A549 (cell line): Measurements from ENCODE around the gene C1QTNF9. TPM values are rescaled to one million over a fixed set of nuclear protein-coding genes. Genes with fewer than 3 reads are reported as not detected.

Experiments used
- ATAC-seq, 2 experiments: fragments of 200-7000 bp in 1 of 2; fragments of >200 bp in 1 of 2; cut with Nextera tagmentation in 1 of 2; cut with Tn5 transposase in 1 of 2; 3 replicates each; pipeline versions ENCODE4 v1.8.0 to v1.9.1; 2018 to 2020; ENCODE audit warnings: mild to moderate bottlenecking in 1 of 2, moderate library complexity in 1 of 2
- CTCF ChIA-PET: fragments of 300-600 bp; sonication (Branson Sonifier 250); formaldehyde crosslinking; extraction: SDS; loops from one replicate; lab custom pipeline; 2021; ENCODE audit warnings: antibody characterized with exemption, inconsistent platforms; lab: Yijun Ruan, JAX
- POLR2A ChIA-PET: fragments of 350-600 bp; formaldehyde crosslinking; extraction: SDS; loops from one replicate; lab custom pipeline; 2021; ENCODE audit warnings: antibody characterized with exemption, inconsistent platforms; lab: Yijun Ruan, JAX
- DNase-seq, 2 experiments: peaks; one replicate each; pipeline versions ENCODE4 v3.0.0 to v3.0.0-alpha.2; 2011 to 2016; ENCODE audit warnings: low read depth in 1 of 2, low spot score in 1 of 2
- FAIRE-seq: peaks from 2 replicates; lab custom pipeline; 2011; peaks lifted over from hg19 to GRCh38; lab: Jason Lieb, UNC
- H3K27ac ChIP-seq, 2 experiments: fragments of >200 bp; sonication (Bioruptor Twin); formaldehyde crosslinking; 3 replicates each; pipeline ENCODE4 v1.5.1; 2016 to 2017
- H3K4me1 ChIP-seq: fragments of >200 bp; sonication (Bioruptor Twin); formaldehyde crosslinking; 3 replicates; pipeline ENCODE4 v1.6.1; 2016
- H3K4me2 ChIP-seq: fragments of >200 bp; sonication (Bioruptor Twin); formaldehyde crosslinking; 3 replicates; pipeline ENCODE4 v1.6.1; 2016
- H3K4me3 ChIP-seq: fragments of >200 bp; sonication (Bioruptor Twin); formaldehyde crosslinking; 3 replicates; pipeline ENCODE4 v1.5.1; 2016
- H3K9me3 ChIP-seq: fragments of >200 bp; sonication (Bioruptor Twin); formaldehyde crosslinking; 3 replicates; pipeline ENCODE4 v1.6.1; 2016
- BHLHE40 ChIP-seq: IDR thresholded peaks from 2 replicates; pipeline ENCODE4 v1.6.1; 2012; ENCODE audit warnings: low read depth, low read length, inconsistent platforms
- CBX8 ChIP-seq: fragments of 200-600 bp; sonication (generic); IDR thresholded peaks from 2 replicates; pipeline ENCODE4 v1.6.1; 2016
- CEBPB ChIP-seq, 2 experiments: fragments of >200 bp in 1 of 2; sonication (Bioruptor Twin) in 1 of 2; formaldehyde crosslinking in 1 of 2; IDR thresholded peaks; 2 replicates each; pipeline ENCODE4 v1.6.1; 2012 to 2016
- CHD2 ChIP-seq: fragments of 150-350 bp; IDR thresholded peaks from 2 replicates; pipeline ENCODE4 v1.6.1; 2014; ENCODE audit warnings: low read length; ENCODE audit not compliant: partially characterized antibody
- CHD4 ChIP-seq: fragments of 200-600 bp; sonication (generic); IDR thresholded peaks from 2 replicates; pipeline ENCODE4 v1.6.1; 2016; ENCODE audit warnings: antibody characterized with exemption, mild to moderate bottlenecking, borderline replicate concordance
- CTCF ChIP-seq: fragments of >200 bp; sonication (Bioruptor Twin); formaldehyde crosslinking; IDR thresholded peaks from 3 replicates; pipeline ENCODE4 v1.5.1; 2016
- E2F6 ChIP-seq: IDR thresholded peaks from 2 replicates; pipeline ENCODE4 v1.6.1; 2012; ENCODE audit warnings: low read depth, borderline replicate concordance
- GATA3 ChIP-seq: IDR thresholded peaks from 2 replicates; pipeline ENCODE4 v1.6.1; 2012; ENCODE audit warnings: borderline replicate concordance
- HDAC2 ChIP-seq: fragments of 200-600 bp; sonication (generic); IDR thresholded peaks from 2 replicates; pipeline ENCODE4 v1.6.1; 2016
- HES2 ChIP-seq: fragments of >200 bp; sonication (Bioruptor Twin); formaldehyde crosslinking; IDR thresholded peaks from 2 replicates; pipeline ENCODE4 v1.6.1; 2016
- HMGXB4 ChIP-seq: fragments of 250-450 bp; sonication (Bioruptor Pico); IDR thresholded peaks from 2 replicates; pipeline ENCODE4 v1.5.0; 2021; ENCODE audit warnings: mild to moderate bottlenecking, moderate library complexity, borderline replicate concordance
- HOXB13 ChIP-seq: fragments of 250-450 bp; sonication (Bioruptor Pico); IDR thresholded peaks from 2 replicates; pipeline ENCODE4 v1.5.0; 2020; ENCODE audit warnings: low read depth, mild to moderate bottlenecking, moderate library complexity
- JUN ChIP-seq, 2 experiments: fragments of >200 bp; sonication (Bioruptor Twin); formaldehyde crosslinking; IDR thresholded peaks; 2 replicates in 1 of 2; 3 replicates in 1 of 2; pipeline ENCODE4 v1.6.1; 2016 to 2017
- KDM5A ChIP-seq: fragments of 200-600 bp; sonication (generic); IDR thresholded peaks from 2 replicates; pipeline ENCODE4 v1.6.1; 2016; ENCODE audit warnings: antibody characterized with exemption, mild to moderate bottlenecking
- MAX ChIP-seq: IDR thresholded peaks from 2 replicates; pipeline ENCODE4 v1.6.1; 2012
- PBX3 ChIP-seq: IDR thresholded peaks from 2 replicates; pipeline ENCODE4 v1.6.1; 2012
- PHF8 ChIP-seq: fragments of 200-600 bp; sonication (generic); IDR thresholded peaks from 2 replicates; pipeline ENCODE4 v1.6.1; 2016; ENCODE audit warnings: low read depth, mild to moderate bottlenecking, antibody characterized with exemption, moderate library complexity, borderline replicate concordance
- POLR2A ChIP-seq: IDR thresholded peaks from 2 replicates; pipeline ENCODE4 v1.6.1; 2012; ENCODE audit warnings: mild to moderate bottlenecking, low read length
- POLR2AphosphoS2 ChIP-seq: conservative IDR thresholded peaks from 2 replicates; pipeline ENCODE4 v1.6.1; 2012; ENCODE audit warnings: low read length, improper control_type of control experiment, inconsistent platforms
- RAD21 ChIP-seq, 2 experiments: fragments of >200 bp in 1 of 2; sonication (Bioruptor Twin) in 1 of 2; formaldehyde crosslinking in 1 of 2; IDR thresholded peaks in 1 of 2; conservative IDR thresholded peaks in 1 of 2; 2 replicates in 1 of 2; 3 replicates in 1 of 2; pipeline ENCODE4 v1.6.1; 2012 to 2018; ENCODE audit warnings: inconsistent platforms in 1 of 2
- RCOR1 ChIP-seq: fragments of 150-350 bp; IDR thresholded peaks from 2 replicates; pipeline ENCODE4 v1.6.1; 2014; ENCODE audit warnings: antibody characterized with exemption, low read length, low read depth
- RFX5 ChIP-seq: fragments of 450-650 bp; IDR thresholded peaks from 2 replicates; pipeline ENCODE4 v1.7.1; 2014; ENCODE audit warnings: antibody characterized with exemption, mild to moderate bottlenecking, moderate library complexity
- SREBF2 ChIP-seq: fragments of 450-650 bp; IDR thresholded peaks from 2 replicates; pipeline ENCODE4 v1.6.1; 2014; ENCODE audit warnings: mild to moderate bottlenecking, moderate library complexity
- TFCP2L1 ChIP-seq: fragments of 250-450 bp; sonication (Bioruptor Pico); IDR thresholded peaks from 2 replicates; pipeline ENCODE4 v1.5.0; 2021; ENCODE audit warnings: mild to moderate bottlenecking
- USF2 ChIP-seq: fragments of 450-650 bp; IDR thresholded peaks from 2 replicates; pipeline ENCODE4 v1.6.1; 2014; ENCODE audit warnings: antibody characterized with exemption
- ZNF302 ChIP-seq: fragments of 250-450 bp; sonication (Bioruptor Pico); IDR thresholded peaks from 2 replicates; pipeline ENCODE4 v1.9.0; 2021; ENCODE audit warnings: inconsistent platforms, mild to moderate bottlenecking, moderate library complexity
- ZSCAN20 ChIP-seq: fragments of 250-450 bp; sonication (Bioruptor Pico); IDR thresholded peaks from 2 replicates; pipeline ENCODE4 v1.8.0; 2022; ENCODE audit warnings: mild to moderate bottlenecking, moderate library complexity
- WGBS: methylation state at CpG from one replicate; pipeline ENCODE4 v1.1.6; 2017; ENCODE audit errors: missing lambda C conversion rate; 5-methylcytosine and 5-hydroxymethylcytosine counted together
- polyA plus RNA-seq, 4 experiments: library from polyadenylated mRNA; depleted of rRNA in 3 of 4; stranded (reverse); fragments of >200 nt; fragmentation: RNase III in 1 of 4; extraction: RNeasy Plus Mini Kit Qiagen cat#74134 plus additional on column Dnase treatment in 1 of 4; gene quantifications; 2 replicates in 3 of 4; 3 replicates in 1 of 4; pipeline ENCODE4 v1.2.3, GENCODE V29; 2011 to 2017

Gene C1QTNF9
- polyA plus RNA-seq, 2 of the 4 experiments (the other 2 are of a cell fraction), result not detected

GRCh38 chr13:24267274-24267673 is 42.1 kb upstream of the C1QTNF9 start (continued):
- TF ChIP-seq CBX8 (no peak), PHF8 (no peak), TFCP2L1 (CRISPR knock-in tag) (no peak), JUN (IDR thresholded peaks at IDR 0.05) (no peak), BHLHE40 (no peak), CHD2 (no peak)

- no peak overlapping the region for H3K4me3 ChIP-seq
- ChIA-PET CTCF (no interaction called here), POLR2A (no interaction called here)
- DNase-seq, result no peak
- H3K4me1 ChIP-seq, result peaks cover 12% of the 10 kb centered on the region; the same call in 2 of the 3 replicates
- H3K4me2 ChIP-seq, result no peak overlapping the region
- H3K27ac ChIP-seq, result no peak overlapping the region
- H3K9me3 ChIP-seq, result no peaks in the 10 kb centered on the region
- TF ChIP-seq CHD2 (no peak), TFCP2L1 (CRISPR knock-in tag) (no peak), RAD21 (conservative IDR thresholded peaks at IDR 0.05 in 1 of 2, IDR thresholded peaks at IDR 0.05 in 1 of 2) (no peak), ZNF302 (CRISPR knock-in tag) (no peak), GATA3 (no peak), HES2 (no peak), MAX (no peak), POLR2A (no peak)
- TF ChIP-seq, all 56 proteins: peak for 0
- ATAC-seq, result no peak
- 89% methylated on average over 2 of the region's 2 CpGs for WGBS
- FAIRE-seq, result no peak
Observed at GRCh38 chr13:24267801-24268200, 41.6 kb upstream of the C1QTNF9 start.

GRCh38 chr13:24269821-24270220 is 39.6 kb upstream of the C1QTNF9 start:
- H3K9me3 ChIP-seq, result no peaks in the 10 kb centered on the region
- no peak for FAIRE-seq
- no peak overlapping the region for H3K4me3 ChIP-seq
- POLR2A ChIA-PET, result no interaction called here
- WGBS, result 78% methylated on average over 4 of the region's 4 CpGs
- ATAC-seq, result no peak
- TF ChIP-seq ZSCAN20 (CRISPR knock-in tag) (no peak), TFCP2L1 (CRISPR knock-in tag) (no peak), POLR2AphosphoS2 (no peak), CEBPB (IDR thresholded peaks at IDR 0.05) (no peak), HMGXB4 (CRISPR knock-in tag) (no peak), CHD4 (no peak), RFX5 (no peak), USF2 (no peak), HDAC2 (no peak), SREBF2 (no peak), PBX3 (no peak), ZNF302 (CRISPR knock-in tag) (no peak), E2F6 (no peak), CTCF (no peak), HOXB13 (no peak), MAX (no peak), RCOR1 (no peak), KDM5A (no peak), HES2 (no peak)
- TF ChIP-seq, all 56 proteins: peak for 0
- Histone ChIP-seq H3K27ac (no peak overlapping the region), H3K4me1 (peaks cover 12% of the 10 kb centered on the region; the same call in 2 of the 3 replicates), H3K4me2 (peak overlapping the region; percentile 63; the same call in 2 of the 3 replicates)
- CTCF ChIA-PET, result interaction anchor here (0.6 to 1.2 kb wide), 3 partner anchors 11 to 235 kb away, joined by 3 to 6 read pairs (median 4); no protein-coding TSS in a partner anchor
- DNase-seq, result no peak
